Myocyte (in vitro differentiated cells): ENCODE data around the gene BAD. TPM values are rescaled to one million over a fixed set of nuclear protein-coding genes. Genes with fewer than 3 reads are reported as not detected.
"Not testable (repeated sequence)": the region's sequence is repeated elsewhere in the genome, so short reads cannot be mapped to it uniquely, and the experiment has no call there.

Experiments used
- DNase-seq: peaks from one replicate; pipeline ENCODE4 v3.0.0-alpha.2; 2012; ENCODE audit warnings: low read depth
- polyA plus RNA-seq: library from polyadenylated mRNA; unstranded; fragments of >200 nt; gene quantifications from one replicate; pipeline ENCODE4 v1.2.1, GENCODE V29; 2012; ENCODE audit warnings: missing spikeins
- total RNA-seq: library from RNA; depleted of rRNA; stranded (reverse); fragments of >200 nt; gene quantifications from 2 replicates; pipeline ENCODE4 v1.2.3, GENCODE V29; 2014

BAD gene
- total RNA-seq = 67.5 and 89.1 TPM in 2 replicates
- 105 TPM for polyA plus RNA-seq

- DNase-seq = peak; percentile 93
These were observed at the start of gene BAD for GRCh38 chr11:64284048-64284961. Gene BAD, minus strand, starts transcription at chr11:64284665. Its CDS starts 297 bp downstream, at chr11:64284368.

GRCh38 chr11:64333556-64333955 is 49.1 kb upstream of the BAD start:
- DNase-seq = no peak

GRCh38 chr11:64331569-64332371 is 47.3 kb upstream of the BAD start:
- DNase-seq = peak; percentile 90

- DNase-seq = no peak
These were observed 46.4 kb upstream of the BAD start for GRCh38 chr11:64330888-64331287.

GRCh38 chr11:64327993-64328392 is 43.5 kb upstream of the BAD start:
- no peak for DNase-seq

GRCh38 chr11:64327375-64327774 is 42.9 kb upstream of the BAD start:
- no peak for DNase-seq

- no peak for DNase-seq
These were observed 40.4 kb upstream of the BAD start for GRCh38 chr11:64324692-64325469.

- DNase-seq = not testable (repeated sequence)
These were observed 39.5 kb upstream of the BAD start for GRCh38 chr11:64323984-64324383.

GRCh38 chr11:64323373-64323772 is 38.9 kb upstream of the BAD start:
- no peak for DNase-seq

GRCh38 chr11:64322925-64323260 is 38.4 kb upstream of the BAD start:
- DNase-seq = no peak

GRCh38 chr11:64321533-64321932 is 37.1 kb upstream of the BAD start:
- no peak for DNase-seq

- no peak for DNase-seq
These were observed 36.6 kb upstream of the BAD start for GRCh38 chr11:64321026-64321425.

GRCh38 chr11:64320556-64320955 is 36.1 kb upstream of the BAD start:
- DNase-seq = no peak

- no peak for DNase-seq
These were observed 34.6 kb upstream of the BAD start for GRCh38 chr11:64318766-64319761.

GRCh38 chr11:64317961-64318765 is 33.7 kb upstream of the BAD start, which contains the start of gene PRDX5:
Gene PRDX5, plus strand, starts transcription at chr11:64318121. Its CDS starts 95 bp downstream, at chr11:64318216.
- peak; percentile 97 for DNase-seq

- DNase-seq = peak; percentile 99
These were observed 33.0 kb upstream of the BAD start, which contains the start of gene TRMT112 for GRCh38 chr11:64317325-64317960. Gene TRMT112, minus strand, starts transcription at chr11:64317559. Its CDS starts 33 bp downstream, at chr11:64317526.

GRCh38 chr11:64316672-64317324 is 32.3 kb upstream of the BAD start:
- DNase-seq = no peak
